CD4-positive, CD25-positive, alpha-beta regulatory T cell (primary cell): ENCODE results near the gene RIC8A. TPM values are rescaled to one million over a fixed set of nuclear protein-coding genes. Genes with fewer than 3 reads are reported as not detected.
A peak's percentile ranks its signal among the peaks of the same experiment; 100 is the strongest.

Source experiments
- ATAC-seq, 2 donors: fragments of 150-1000 bp; cut with Tn5 transposase; one replicate each; pipeline ENCODE4 v1.10.0; 2021; ENCODE audit warnings: low read depth in 2 of 2, moderate number of reproducible peaks in 2 of 2, moderate library complexity in 1 of 2
- DNase-seq, 3 donors: peaks; one replicate each; pipeline versions ENCODE4 v3.0.0 to v3.0.0-alpha.2; 2012 to 2022; ENCODE audit warnings: mixed read lengths in 1 of 3
- H3K27ac ChIP-seq: one replicate; pipeline ENCODE4 v1.7.0; 2013; ENCODE audit warnings: mild to moderate bottlenecking, low read length; ENCODE audit not compliant: insufficient read depth, poor library complexity, severe bottlenecking
- H3K27me3 ChIP-seq: one replicate; pipeline ENCODE4 v1.7.0; 2013; ENCODE audit warnings: low read length; ENCODE audit not compliant: control insufficient read depth, insufficient read depth
- H3K36me3 ChIP-seq: one replicate; pipeline ENCODE4 v1.7.0; 2013; ENCODE audit warnings: mild to moderate bottlenecking, low read length, moderate library complexity; ENCODE audit not compliant: control insufficient read depth, insufficient read depth
- H3K4me1 ChIP-seq: 2 replicates; pipeline ENCODE4 v1.7.0; 2013; ENCODE audit warnings: mild to moderate bottlenecking, low read length; ENCODE audit not compliant: insufficient read depth, control insufficient read depth, poor library complexity, severe bottlenecking
- H3K4me3 ChIP-seq: one replicate; pipeline ENCODE4 v1.7.0; 2013; ENCODE audit warnings: low read depth, mild to moderate bottlenecking, low read length, moderate library complexity
- H3K9me3 ChIP-seq, 2 experiments: 1 replicate in 1 of 2; 2 replicates in 1 of 2; pipeline ENCODE4 v1.7.0; 2013; ENCODE audit warnings: low read length in 2 of 2, mild to moderate bottlenecking in 1 of 2, moderate library complexity in 1 of 2; ENCODE audit not compliant: control insufficient read depth in 2 of 2
- H3K27ac Mint-ChIP-seq, 3 donors: one replicate each; pipeline ENCODE4 v1.8.0; 2020 to 2022; ENCODE audit warnings: mild to moderate bottlenecking in 3 of 3, mixed read lengths in 3 of 3, moderate library complexity in 2 of 3
- H3K27me3 Mint-ChIP-seq: one replicate; pipeline ENCODE4 v1.8.0; 2022; ENCODE audit warnings: mild to moderate bottlenecking, mixed read lengths
- H3K36me3 Mint-ChIP-seq: one replicate; pipeline ENCODE4 v1.8.0; 2020; ENCODE audit warnings: mixed read lengths
- H3K4me1 Mint-ChIP-seq, 4 donors: one replicate each; pipeline ENCODE4 v1.8.0; 2020 to 2022; ENCODE audit warnings: mixed read lengths in 4 of 4, mild to moderate bottlenecking in 1 of 4
- H3K4me3 Mint-ChIP-seq, 4 donors: one replicate each; pipeline ENCODE4 v1.8.0; 2020 to 2022; ENCODE audit warnings: mild to moderate bottlenecking in 4 of 4, mixed read lengths in 4 of 4, moderate library complexity in 3 of 4
- H3K9me3 Mint-ChIP-seq, 7 donors: one replicate each; pipeline ENCODE4 v1.8.0; 2020 to 2022; ENCODE audit warnings: mixed read lengths in 7 of 7, mild to moderate bottlenecking in 3 of 7, moderate library complexity in 2 of 7
- polyA plus RNA-seq, 4 donors: library from polyadenylated mRNA; unstranded; fragments of 300-500 nt; fragmentation: Illumina TruSeq; gene quantifications; one replicate each; pipeline ENCODE4 v1.2.3, GENCODE V29; 2021
- total RNA-seq: library from RNA; stranded (reverse); gene quantifications from one replicate; pipeline ENCODE4 v1.2.3, GENCODE V29; 2022

RIC8A gene
- total and polyA plus RNA-seq, 5 donors from 2014 or later: 74.1 to 135 (median 78.6) TPM

DNA sequence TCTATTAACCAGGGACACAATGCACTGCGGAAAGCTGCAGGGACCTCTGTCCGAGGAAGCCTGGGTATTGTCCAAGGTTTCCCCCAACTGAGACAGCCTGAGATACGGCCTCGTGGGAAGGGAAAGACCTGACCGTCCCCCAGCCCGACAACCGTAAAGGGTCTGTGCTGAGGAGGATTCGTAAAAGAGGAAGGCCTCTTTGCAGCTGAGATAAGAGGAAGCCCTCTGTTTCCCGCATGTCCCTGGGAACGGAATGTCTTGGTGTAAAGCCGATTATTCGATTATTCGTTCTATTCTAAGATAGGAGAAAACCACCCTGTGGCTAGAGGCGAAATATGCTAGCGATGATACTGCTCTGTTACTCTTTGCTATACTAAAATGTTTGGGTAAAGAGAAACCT lies 5.5 kb upstream of the RIC8A start:
- ATAC-seq: no peak
- Histone ChIP-seq H3K27ac (no peak overlapping the region), H3K36me3 (peaks cover 32% of the 10 kb centered on the region), H3K27me3 (no peaks in the 10 kb centered on the region), H3K4me1 (peaks cover 44% of the 10 kb centered on the region), H3K4me3 (no peak overlapping the region), H3K9me3 (no peaks in the 10 kb centered on the region)
- peaks cover 0 to 1% (median 0%) of the 10 kb centered on the region in 7 donors for H3K9me3 Mint-ChIP-seq
- H3K4me3 Mint-ChIP-seq: peak overlapping the region; percentile 49 to 97 (median 78)
- DNase-seq: peak in 1 of 3 donors; percentile 35
- H3K36me3 Mint-ChIP-seq: peaks cover 16% of the 10 kb centered on the region
- H3K27ac Mint-ChIP-seq: peak overlapping the region; percentile 67 to 92 (median 80)
- H3K4me1 Mint-ChIP-seq: peaks cover 0 to 54% (median 29%) of the 10 kb centered on the region in 4 donors
- no peaks in the 10 kb centered on the region for H3K27me3 Mint-ChIP-seq

DNA sequence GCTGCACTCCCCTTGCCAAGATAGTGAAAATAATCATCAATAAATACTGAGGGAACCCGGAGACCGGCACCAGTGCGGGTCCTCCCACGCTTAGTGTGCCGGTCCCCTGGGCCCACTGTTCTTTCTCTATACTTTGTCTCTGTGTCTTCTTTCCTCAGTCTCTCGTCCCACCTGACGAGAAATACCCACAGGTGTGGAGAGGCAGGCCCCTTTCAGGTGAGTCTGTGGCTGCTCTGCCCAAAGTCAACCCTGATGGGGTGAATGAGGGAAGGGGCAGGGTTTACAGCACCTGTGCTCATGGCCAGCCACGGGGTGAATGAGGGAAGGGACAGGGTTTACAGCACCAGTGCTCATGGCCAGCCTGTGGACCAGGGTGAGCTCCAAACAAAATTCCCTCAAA lies 5.0 kb upstream of the RIC8A start:
- H3K9me3 Mint-ChIP-seq: peaks cover 0 to 1% (median 0%) of the 10 kb centered on the region in 7 donors
- peaks cover 0 to 58% (median 31%) of the 10 kb centered on the region in 4 donors for H3K4me1 Mint-ChIP-seq
- no peak overlapping the region for H3K4me3 ChIP-seq
- peak overlapping the region; percentile 49 to 97 (median 78) for H3K4me3 Mint-ChIP-seq
- H3K27ac ChIP-seq: peak overlapping the region; percentile 2
- H3K27ac Mint-ChIP-seq: peak overlapping the region; percentile 53 to 92 (median 67)
- H3K27me3 ChIP-seq: no peaks in the 10 kb centered on the region
- peaks cover 16% of the 10 kb centered on the region for H3K36me3 Mint-ChIP-seq
- H3K27me3 Mint-ChIP-seq: peaks cover 4% of the 10 kb centered on the region
- no peak for DNase-seq
- peaks cover 32% of the 10 kb centered on the region for H3K36me3 ChIP-seq
- peaks cover 44% of the 10 kb centered on the region for H3K4me1 ChIP-seq
- no peak for ATAC-seq
- no peaks in the 10 kb centered on the region for H3K9me3 ChIP-seq

DNA sequence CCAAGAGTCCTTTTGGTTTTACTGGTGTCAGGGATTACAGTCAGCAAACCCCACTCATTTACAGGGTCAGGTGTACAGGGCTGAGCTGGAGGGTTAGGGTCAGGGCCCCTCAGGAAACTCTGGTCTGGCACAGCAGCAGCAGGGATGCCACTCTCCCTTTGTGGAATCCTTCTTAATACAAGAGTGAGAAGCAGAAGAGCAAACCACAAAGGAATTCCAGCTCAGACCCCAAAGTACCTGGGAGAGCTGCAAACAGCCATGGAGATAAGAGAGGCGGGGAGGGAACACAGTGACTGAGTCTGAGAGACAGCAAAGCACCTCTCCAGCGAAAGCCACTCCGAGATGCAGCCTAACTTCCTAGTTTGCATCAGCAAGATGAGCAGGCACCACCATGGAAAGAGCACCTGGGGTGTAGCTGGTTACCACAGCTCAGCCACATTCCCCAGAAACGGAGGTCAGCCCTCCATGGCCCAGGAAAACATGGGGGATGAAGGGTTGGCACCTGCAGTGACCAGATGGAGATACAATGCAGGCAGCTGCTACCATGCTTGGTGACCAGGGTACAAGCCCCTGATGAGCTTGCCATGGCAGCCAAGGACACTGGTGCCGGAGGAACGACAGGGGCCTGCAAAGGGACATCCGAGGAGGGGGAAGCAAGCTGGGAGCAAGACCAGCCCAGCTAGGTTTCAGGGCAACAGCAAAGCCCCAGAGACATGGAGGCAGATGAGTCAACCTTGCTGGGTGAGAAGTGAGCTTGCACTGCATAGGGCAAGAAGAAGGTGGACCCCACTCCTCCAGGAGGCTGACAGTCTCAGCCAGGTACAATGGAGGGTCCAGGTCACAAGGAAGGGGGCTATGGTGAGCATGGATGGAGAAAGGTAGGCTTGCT lies 4.2 kb upstream of the RIC8A start:
- peaks cover 0 to 59% (median 33%) of the 10 kb centered on the region in 4 donors for H3K4me1 Mint-ChIP-seq
- no peak overlapping the region for H3K4me3 ChIP-seq
- ATAC-seq: no peak
- DNase-seq: no peak
- no peak overlapping the region for H3K27ac ChIP-seq
- H3K27me3 ChIP-seq: no peaks in the 10 kb centered on the region
- H3K36me3 Mint-ChIP-seq: peaks cover 18% of the 10 kb centered on the region
- H3K36me3 ChIP-seq: peaks cover 32% of the 10 kb centered on the region
- H3K27me3 Mint-ChIP-seq: peaks cover 4% of the 10 kb centered on the region
- H3K4me1 ChIP-seq: peaks cover 50% of the 10 kb centered on the region
- no peaks in the 10 kb centered on the region for H3K9me3 ChIP-seq
- H3K4me3 Mint-ChIP-seq: peak overlapping the region; percentile 41 to 97 (median 66)
- peaks cover 0 to 1% (median 0%) of the 10 kb centered on the region in 7 donors for H3K9me3 Mint-ChIP-seq
- H3K27ac Mint-ChIP-seq: peak overlapping the region; percentile 52 to 67 (median 67)

DNA sequence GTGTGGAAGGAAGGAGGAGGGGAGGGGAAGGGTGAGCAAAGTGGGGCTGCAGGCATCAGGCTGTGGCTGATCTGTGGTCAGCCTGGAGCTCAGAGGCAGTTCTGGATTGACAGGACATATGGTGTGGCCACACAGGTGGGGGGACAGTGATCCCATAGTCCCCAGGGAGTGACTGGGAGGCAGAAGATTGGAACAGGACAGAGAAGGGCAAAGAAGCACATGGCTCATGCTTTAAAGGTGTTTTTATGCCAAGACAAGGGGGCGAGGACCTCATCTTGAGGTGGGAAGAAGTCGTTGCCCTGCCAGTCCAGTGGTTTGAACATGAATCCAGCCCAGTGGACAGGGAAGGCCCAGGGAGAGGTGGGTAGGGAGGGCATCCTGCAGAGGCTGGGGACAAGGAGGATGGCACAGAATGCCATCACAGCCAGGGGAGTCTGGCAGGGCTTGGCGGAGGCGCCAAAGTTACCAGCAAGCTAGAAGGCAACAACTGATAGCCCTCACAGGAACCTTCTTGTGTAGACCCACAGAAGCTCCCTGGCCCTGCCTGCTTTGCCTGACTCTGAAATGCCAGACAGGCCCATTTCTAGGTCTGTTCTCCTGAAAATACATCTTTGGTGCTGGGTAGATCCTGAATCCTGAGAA lies 3.4 kb upstream of the RIC8A start:
- Histone ChIP-seq H3K27me3 (no peaks in the 10 kb centered on the region), H3K36me3 (peaks cover 32% of the 10 kb centered on the region), H3K4me3 (no peak overlapping the region), H3K4me1 (peaks cover 54% of the 10 kb centered on the region), H3K9me3 (no peaks in the 10 kb centered on the region), H3K27ac (no peak overlapping the region)
- peak overlapping the region in 1 of 3 donors; percentile 67 for H3K27ac Mint-ChIP-seq
- H3K27me3 Mint-ChIP-seq: peaks cover 4% of the 10 kb centered on the region
- H3K4me3 Mint-ChIP-seq: peak overlapping the region in 3 of 4 donors; percentile 43 to 97 (median 55)
- DNase-seq: no peak
- peaks cover 0 to 1% (median 0%) of the 10 kb centered on the region in 7 donors for H3K9me3 Mint-ChIP-seq
- peaks cover 0 to 60% (median 33%) of the 10 kb centered on the region in 4 donors for H3K4me1 Mint-ChIP-seq
- ATAC-seq: no peak
- peaks cover 18% of the 10 kb centered on the region for H3K36me3 Mint-ChIP-seq

DNA sequence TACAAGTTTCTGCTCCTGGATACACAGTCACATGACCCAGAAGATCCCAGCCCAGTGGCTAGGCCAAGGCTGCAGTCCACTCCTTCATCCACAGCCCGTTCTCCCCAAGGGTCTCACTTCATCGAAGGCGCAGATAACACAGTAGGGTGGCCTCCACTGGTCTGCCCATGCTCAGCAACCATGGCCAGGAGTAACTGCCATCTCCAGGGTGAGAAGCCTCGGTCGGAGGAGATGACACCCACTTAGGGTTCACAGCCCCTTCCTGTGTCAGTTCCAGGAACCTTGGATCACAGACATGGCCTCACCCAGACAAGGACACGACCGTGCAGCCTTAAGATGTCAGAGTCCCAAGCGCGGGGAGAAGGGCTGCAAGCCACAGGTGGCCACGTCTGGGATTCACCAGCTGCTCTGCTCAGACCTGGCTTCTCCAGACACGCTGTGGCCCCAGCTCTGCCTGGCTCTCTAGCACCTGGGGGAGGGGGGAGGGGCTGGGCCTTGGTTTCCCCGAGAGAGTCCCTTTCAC lies 2.9 kb upstream of the RIC8A start:
- H3K9me3 Mint-ChIP-seq: peaks cover 0 to 1% (median 0%) of the 10 kb centered on the region in 7 donors
- H3K27me3 Mint-ChIP-seq: peaks cover 4% of the 10 kb centered on the region
- H3K36me3 Mint-ChIP-seq: peaks cover 18% of the 10 kb centered on the region
- H3K36me3 ChIP-seq: peaks cover 32% of the 10 kb centered on the region
- H3K27ac Mint-ChIP-seq: no peak overlapping the region
- H3K4me1 ChIP-seq: peaks cover 60% of the 10 kb centered on the region
- no peak overlapping the region for H3K4me3 ChIP-seq
- no peak for ATAC-seq
- H3K4me3 Mint-ChIP-seq: peak overlapping the region in 3 of 4 donors; percentile 43 to 97 (median 48)
- H3K27me3 ChIP-seq: no peaks in the 10 kb centered on the region
- no peaks in the 10 kb centered on the region for H3K9me3 ChIP-seq
- DNase-seq: no peak
- peaks cover 0 to 63% (median 33%) of the 10 kb centered on the region in 4 donors for H3K4me1 Mint-ChIP-seq
- H3K27ac ChIP-seq: no peak overlapping the region

DNA sequence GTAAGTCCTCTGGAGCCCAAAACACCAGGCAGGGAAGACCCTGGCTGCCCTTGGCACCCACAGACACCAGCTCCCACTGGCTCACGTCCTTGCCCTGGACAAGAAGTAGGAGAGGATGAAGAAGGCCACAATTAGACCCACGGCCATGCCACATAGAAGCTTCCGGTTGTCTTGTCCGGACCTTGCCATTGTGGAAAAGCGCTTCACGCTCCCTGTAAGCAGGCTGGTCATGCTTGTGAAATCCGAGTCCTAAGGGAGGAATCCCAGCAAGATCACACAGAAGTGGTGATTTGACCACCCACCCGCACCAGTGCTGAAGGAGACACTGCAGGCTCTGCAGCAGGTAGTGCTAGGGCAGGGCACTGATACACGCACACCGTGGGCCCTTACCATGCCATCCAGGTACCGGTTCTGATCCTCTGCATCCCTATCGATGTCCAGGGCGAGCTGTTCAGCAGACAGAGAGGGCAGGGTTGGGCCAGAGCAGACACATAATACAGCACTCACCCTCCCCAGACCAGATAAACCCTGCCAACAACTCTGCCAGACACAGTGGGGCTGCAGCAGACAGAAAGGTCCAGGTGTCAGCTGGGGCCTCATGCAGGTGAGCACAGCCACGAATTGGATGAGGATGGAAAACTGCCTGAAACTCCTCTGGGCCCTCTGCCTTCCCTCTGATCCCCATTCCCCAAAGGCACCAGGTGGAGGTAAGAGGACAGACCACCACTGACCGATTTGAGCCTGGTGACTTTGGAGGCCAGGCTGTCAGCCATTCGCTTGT lies 2.1 kb upstream of the RIC8A start:
- H3K4me3 ChIP-seq: no peak overlapping the region
- peak overlapping the region in 1 of 3 donors; percentile 99 for H3K27ac Mint-ChIP-seq
- peak overlapping the region; percentile 96 to 98 (median 97) for H3K4me3 Mint-ChIP-seq
- ATAC-seq (no peak), DNase-seq (no peak)
- H3K27me3 ChIP-seq: no peaks in the 10 kb centered on the region
- peaks cover 0 to 1% (median 0%) of the 10 kb centered on the region in 7 donors for H3K9me3 Mint-ChIP-seq
- peaks cover 0 to 70% (median 38%) of the 10 kb centered on the region in 4 donors for H3K4me1 Mint-ChIP-seq
- peaks cover 67% of the 10 kb centered on the region for H3K4me1 ChIP-seq
- peaks cover 4% of the 10 kb centered on the region for H3K27me3 Mint-ChIP-seq
- H3K36me3 Mint-ChIP-seq: peaks cover 23% of the 10 kb centered on the region
- no peak overlapping the region for H3K27ac ChIP-seq
- no peaks in the 10 kb centered on the region for H3K9me3 ChIP-seq
- peaks cover 38% of the 10 kb centered on the region for H3K36me3 ChIP-seq

DNA sequence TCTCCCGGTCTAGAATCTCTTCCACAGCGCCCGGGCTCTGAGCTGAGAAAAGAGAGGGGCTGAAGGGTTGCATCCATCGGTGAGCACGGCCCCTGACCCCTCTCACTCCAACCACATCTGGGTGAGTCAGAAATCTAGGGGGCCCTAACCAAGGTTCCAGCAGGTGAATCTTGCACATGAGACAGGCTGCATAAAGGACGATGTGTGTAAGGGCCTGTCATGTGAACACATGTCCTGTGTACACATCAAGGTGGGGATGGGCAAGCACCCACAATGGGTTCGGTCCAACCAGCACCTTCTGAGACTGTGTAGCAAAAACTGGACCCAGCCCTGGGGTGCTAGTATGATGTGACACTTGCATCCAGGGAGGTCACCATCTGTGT lies 1.5 kb upstream of the RIC8A start:
- Histone ChIP-seq H3K27ac (no peak overlapping the region), H3K9me3 (no peaks in the 10 kb centered on the region), H3K4me3 (peak overlapping the region; percentile 91), H3K4me1 (peaks cover 71% of the 10 kb centered on the region), H3K36me3 (peaks cover 43% of the 10 kb centered on the region), H3K27me3 (no peaks in the 10 kb centered on the region)
- H3K36me3 Mint-ChIP-seq: peaks cover 23% of the 10 kb centered on the region
- ATAC-seq: no peak
- peaks cover 0 to 1% (median 0%) of the 10 kb centered on the region in 7 donors for H3K9me3 Mint-ChIP-seq
- peaks cover 4% of the 10 kb centered on the region for H3K27me3 Mint-ChIP-seq
- DNase-seq: no peak
- peak overlapping the region; percentile 83 to 99 (median 97) for H3K27ac Mint-ChIP-seq
- H3K4me1 Mint-ChIP-seq: peaks cover 0 to 71% (median 39%) of the 10 kb centered on the region in 4 donors
- peak overlapping the region; percentile 96 to 98 (median 97) for H3K4me3 Mint-ChIP-seq
